Measurements from ENCODE around the gene PROZ. TPM values are rescaled to one million over a fixed set of nuclear protein-coding genes. Genes with fewer than 3 reads are reported as not detected.

The PROZ gene
- polyA plus RNA-seq, 1 of the 3 experiments (the other 2 are of a cell fraction): not detected

DNA sequence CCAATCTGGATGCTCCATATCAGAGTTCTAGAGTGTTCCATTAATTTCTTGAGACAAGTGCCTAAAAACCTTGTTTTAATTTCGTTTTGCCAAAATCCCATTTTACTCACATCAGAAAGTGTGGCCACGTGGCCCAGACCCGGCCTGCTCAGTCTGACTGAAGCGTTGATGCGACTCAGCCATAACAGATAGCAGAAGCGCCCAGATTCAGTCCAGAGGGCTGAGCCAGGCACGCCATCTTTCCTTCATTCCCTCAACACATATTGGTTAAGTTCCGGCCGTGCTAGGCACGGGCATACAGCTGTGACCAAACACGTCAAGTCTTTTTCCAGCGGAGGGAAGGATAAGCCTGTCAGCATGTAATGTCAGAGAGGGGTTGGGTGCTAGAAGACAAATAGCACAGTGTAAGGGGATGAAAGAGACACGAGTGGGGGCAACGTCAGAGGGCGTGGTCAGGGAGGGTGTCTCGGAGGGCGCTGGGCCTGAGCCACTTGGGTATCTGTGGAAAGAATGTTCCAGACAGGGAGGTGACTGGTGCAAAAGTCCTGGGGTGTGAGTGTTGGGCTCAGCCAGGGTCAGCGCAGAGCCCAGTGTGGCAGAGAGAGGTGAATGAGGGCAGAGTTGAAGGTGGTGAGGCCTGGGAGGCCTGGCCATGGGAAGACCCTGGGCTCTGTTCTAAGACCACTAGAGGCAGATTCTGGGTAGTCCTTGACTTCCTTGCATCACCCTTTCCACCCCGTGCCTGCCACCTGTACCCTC, 32.8 kb upstream of the PROZ start:
- no peak overlapping the region for H3K9ac ChIP-seq
- 76% methylated on average over 18 of the region's 19 CpGs for WGBS (ENCODE audit: low lambda C conversion rate)
- no peak overlapping the region for H2AFZ ChIP-seq (ENCODE audit: low read depth)
- H3K4me3 ChIP-seq (ENCODE audit: low read depth in 2 of 2, low read length in 1 of 2): no peak overlapping the region
- no peak overlapping the region for H3K27ac ChIP-seq (ENCODE audit: low read depth in 2 of 2, low read length in 1 of 2)
- no peaks in the 10 kb centered on the region for H3K27me3 ChIP-seq (ENCODE audit: insufficient read depth)
- H3K79me2 ChIP-seq (ENCODE audit: insufficient read depth): no peaks in the 10 kb centered on the region
- H3K36me3 ChIP-seq (replicated peaks in 1 of 2; ENCODE audit: control insufficient read depth in 1 of 2, insufficient read depth in 2 of 2, low read length in 1 of 2): no peaks in the 10 kb centered on the region
- DNase-seq: no peak
- no peaks in the 10 kb centered on the region for H3K9me3 ChIP-seq
- H3K4me1 ChIP-seq (ENCODE audit: control insufficient read depth in 1 of 2, insufficient read depth in 2 of 2, low read depth in 1 of 2, low read length in 1 of 2): peaks cover 0 to 24% of the 10 kb centered on the region in 2 experiments; a peak in 1 of 4 replicates
- ChIA-PET CTCF (interaction anchor here (0.7 to 1.5 kb wide), 2 partner anchors 12 to 20 kb away, joined by 3 to 4 read pairs; no protein-coding TSS in a partner anchor), POLR2A (no interaction called here)
- no peaks in the 10 kb centered on the region for H3F3A ChIP-seq (replicated peaks; ENCODE audit: insufficient read depth)
- H3K9me2 ChIP-seq: no peaks in the 10 kb centered on the region
- TF ChIP-seq, protein P1, sequence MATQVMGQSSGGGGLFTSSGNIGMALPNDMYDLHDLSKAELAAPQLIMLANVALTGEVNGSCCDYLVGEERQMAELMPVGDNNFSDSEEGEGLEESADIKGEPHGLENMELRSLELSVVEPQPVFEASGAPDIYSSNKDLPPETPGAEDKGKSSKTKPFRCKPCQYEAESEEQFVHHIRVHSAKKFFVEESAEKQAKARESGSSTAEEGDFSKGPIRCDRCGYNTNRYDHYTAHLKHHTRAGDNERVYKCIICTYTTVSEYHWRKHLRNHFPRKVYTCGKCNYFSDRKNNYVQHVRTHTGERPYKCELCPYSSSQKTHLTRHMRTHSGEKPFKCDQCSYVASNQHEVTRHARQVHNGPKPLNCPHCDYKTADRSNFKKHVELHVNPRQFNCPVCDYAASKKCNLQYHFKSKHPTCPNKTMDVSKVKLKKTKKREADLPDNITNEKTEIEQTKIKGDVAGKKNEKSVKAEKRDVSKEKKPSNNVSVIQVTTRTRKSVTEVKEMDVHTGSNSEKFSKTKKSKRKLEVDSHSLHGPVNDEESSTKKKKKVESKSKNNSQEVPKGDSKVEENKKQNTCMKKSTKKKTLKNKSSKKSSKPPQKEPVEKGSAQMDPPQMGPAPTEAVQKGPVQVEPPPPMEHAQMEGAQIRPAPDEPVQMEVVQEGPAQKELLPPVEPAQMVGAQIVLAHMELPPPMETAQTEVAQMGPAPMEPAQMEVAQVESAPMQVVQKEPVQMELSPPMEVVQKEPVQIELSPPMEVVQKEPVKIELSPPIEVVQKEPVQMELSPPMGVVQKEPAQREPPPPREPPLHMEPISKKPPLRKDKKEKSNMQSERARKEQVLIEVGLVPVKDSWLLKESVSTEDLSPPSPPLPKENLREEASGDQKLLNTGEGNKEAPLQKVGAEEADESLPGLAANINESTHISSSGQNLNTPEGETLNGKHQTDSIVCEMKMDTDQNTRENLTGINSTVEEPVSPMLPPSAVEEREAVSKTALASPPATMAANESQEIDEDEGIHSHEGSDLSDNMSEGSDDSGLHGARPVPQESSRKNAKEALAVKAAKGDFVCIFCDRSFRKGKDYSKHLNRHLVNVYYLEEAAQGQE (IDR thresholded peaks at IDR 0.05; ENCODE audit: low read depth, low read length): no peak
- no peak for TF ChIP-seq RFX5 (IDR thresholded peaks at IDR 0.05; ENCODE audit: low read length)
- no peak for TF ChIP-seq ELF1 (IDR thresholded peaks at IDR 0.05)
- TF ChIP-seq, protein P2, sequence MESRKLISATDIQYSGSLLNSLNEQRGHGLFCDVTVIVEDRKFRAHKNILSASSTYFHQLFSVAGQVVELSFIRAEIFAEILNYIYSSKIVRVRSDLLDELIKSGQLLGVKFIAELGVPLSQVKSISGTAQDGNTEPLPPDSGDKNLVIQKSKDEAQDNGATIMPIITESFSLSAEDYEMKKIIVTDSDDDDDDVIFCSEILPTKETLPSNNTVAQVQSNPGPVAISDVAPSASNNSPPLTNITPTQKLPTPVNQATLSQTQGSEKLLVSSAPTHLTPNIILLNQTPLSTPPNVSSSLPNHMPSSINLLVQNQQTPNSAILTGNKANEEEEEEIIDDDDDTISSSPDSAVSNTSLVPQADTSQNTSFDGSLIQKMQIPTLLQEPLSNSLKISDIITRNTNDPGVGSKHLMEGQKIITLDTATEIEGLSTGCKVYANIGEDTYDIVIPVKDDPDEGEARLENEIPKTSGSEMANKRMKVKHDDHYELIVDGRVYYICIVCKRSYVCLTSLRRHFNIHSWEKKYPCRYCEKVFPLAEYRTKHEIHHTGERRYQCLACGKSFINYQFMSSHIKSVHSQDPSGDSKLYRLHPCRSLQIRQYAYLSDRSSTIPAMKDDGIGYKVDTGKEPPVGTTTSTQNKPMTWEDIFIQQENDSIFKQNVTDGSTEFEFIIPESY (IDR thresholded peaks at IDR 0.05; ENCODE audit: borderline replicate concordance, low read depth): no peak
- no peak for TF ChIP-seq TCF12 (IDR thresholded peaks at IDR 0.05)
- TF ChIP-seq TAF1 (IDR thresholded peaks at IDR 0.05; ENCODE audit: borderline replicate concordance, low read depth, low read length): no peak
- no peak for TF ChIP-seq RXRA (IDR thresholded peaks at IDR 0.05; ENCODE audit: borderline replicate concordance, low read depth)
- TF ChIP-seq TEAD4 (IDR thresholded peaks at IDR 0.05; ENCODE audit: borderline replicate concordance, insufficient read depth): no peak
- no peak for TF ChIP-seq FOXM1 (IDR thresholded peaks at IDR 0.05; ENCODE audit: low read depth)
- no peak for TF ChIP-seq MXI1 (IDR thresholded peaks at IDR 0.05; ENCODE audit: low read depth, low read length)
- TF ChIP-seq RAD21 (IDR thresholded peaks at IDR 0.05; ENCODE audit: low read length): no peak
- TF ChIP-seq, protein P3, sequence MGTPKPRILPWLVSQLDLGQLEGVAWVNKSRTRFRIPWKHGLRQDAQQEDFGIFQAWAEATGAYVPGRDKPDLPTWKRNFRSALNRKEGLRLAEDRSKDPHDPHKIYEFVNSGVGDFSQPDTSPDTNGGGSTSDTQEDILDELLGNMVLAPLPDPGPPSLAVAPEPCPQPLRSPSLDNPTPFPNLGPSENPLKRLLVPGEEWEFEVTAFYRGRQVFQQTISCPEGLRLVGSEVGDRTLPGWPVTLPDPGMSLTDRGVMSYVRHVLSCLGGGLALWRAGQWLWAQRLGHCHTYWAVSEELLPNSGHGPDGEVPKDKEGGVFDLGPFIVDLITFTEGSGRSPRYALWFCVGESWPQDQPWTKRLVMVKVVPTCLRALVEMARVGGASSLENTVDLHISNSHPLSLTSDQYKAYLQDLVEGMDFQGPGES (IDR thresholded peaks at IDR 0.05; ENCODE audit: low read depth, low read length): no peak
- TF ChIP-seq GABPA (IDR thresholded peaks at IDR 0.05; ENCODE audit: low read depth): no peak
- H4K20me1 ChIP-seq (ENCODE audit: insufficient read depth): no peaks in the 10 kb centered on the region
- H3K4me2 ChIP-seq: no peak overlapping the region

All from SK-N-SH (cell line).